Neuronal stem cell (in vitro differentiated cells): ENCODE data around the gene CLEC4G.
A peak's percentile ranks its signal among the peaks of the same experiment; 100 is the strongest.

Source experiments
- DNase-seq: peaks from one replicate; pipeline ENCODE4 v3.0.0-alpha.2; 2013; ENCODE audit warnings: low spot score
- H2AFZ ChIP-seq: one replicate; pipeline ENCODE4 v1.6.1; 2013; ENCODE audit warnings: mild to moderate bottlenecking, low read length, inconsistent platforms
- H2AK5ac ChIP-seq: 2 replicates; pipeline ENCODE4 v1.6.1; 2013; ENCODE audit warnings: low read depth, mild to moderate bottlenecking, inconsistent platforms, low read length, moderate library complexity, mixed read lengths
- H2BK120ac ChIP-seq: 2 replicates; pipeline ENCODE4 v1.6.1; 2013; ENCODE audit warnings: low read depth, mild to moderate bottlenecking, inconsistent platforms, low read length, moderate library complexity, mixed read lengths
- H2BK12ac ChIP-seq: one replicate; pipeline ENCODE4 v1.6.1; 2013; ENCODE audit warnings: low read length, inconsistent platforms
- H2BK15ac ChIP-seq: 2 replicates; pipeline ENCODE4 v1.6.1; 2013; ENCODE audit warnings: mild to moderate bottlenecking, low read length, inconsistent platforms, mixed read lengths
- H2BK5ac ChIP-seq: one replicate; pipeline ENCODE4 v1.6.1; 2013; ENCODE audit warnings: inconsistent platforms, mild to moderate bottlenecking, low read length, moderate library complexity
- H3K14ac ChIP-seq: one replicate; pipeline ENCODE4 v1.6.1; 2013; ENCODE audit warnings: low read length, inconsistent platforms
- H3K18ac ChIP-seq: 2 replicates; pipeline ENCODE4 v1.6.1; 2013; ENCODE audit warnings: low read length, inconsistent platforms
- H3K23ac ChIP-seq: 2 replicates; pipeline ENCODE4 v1.6.1; 2013; ENCODE audit warnings: low read depth, mild to moderate bottlenecking, mixed read lengths, low read length, inconsistent platforms; ENCODE audit not compliant: poor library complexity
- H3K27ac ChIP-seq: replicated peaks from 3 replicates; pipeline ENCODE4 v1.5.1; 2013; ENCODE audit warnings: low read length, inconsistent platforms
- H3K27me3 ChIP-seq, 3 experiments: 2 replicates each; pipeline ENCODE4 v1.6.1; 2013; ENCODE audit warnings: low read length in 3 of 3, mild to moderate bottlenecking in 2 of 3, inconsistent platforms in 1 of 3, low read depth in 1 of 3, mixed read lengths in 1 of 3, moderate library complexity in 1 of 3; ENCODE audit not compliant: control insufficient read depth in 3 of 3, insufficient read depth in 3 of 3
- H3K36me3 ChIP-seq, 2 donors: replicated peaks in 1 of 2; 2 replicates each; pipeline ENCODE4 v1.6.1; 2013; ENCODE audit warnings: low read length in 2 of 2; ENCODE audit not compliant: control insufficient read depth in 2 of 2, insufficient read depth in 2 of 2
- H3K4ac ChIP-seq: 2 replicates; pipeline ENCODE4 v1.6.1; 2013; ENCODE audit warnings: inconsistent platforms, mild to moderate bottlenecking, low read length, moderate library complexity
- H3K4me1 ChIP-seq, 2 donors: 1 replicate in 1 of 2; 2 replicates in 1 of 2; pipeline ENCODE4 v1.6.1; 2013; ENCODE audit warnings: low read length in 2 of 2, low read depth in 1 of 2; ENCODE audit not compliant: control insufficient read depth in 2 of 2, insufficient read depth in 1 of 2
- H3K4me2 ChIP-seq: one replicate; pipeline ENCODE4 v1.6.1; 2013; ENCODE audit warnings: mild to moderate bottlenecking, low read length, inconsistent platforms; ENCODE audit not compliant: insufficient read depth, poor library complexity, severe bottlenecking
- H3K4me3 ChIP-seq, 2 donors: 2 replicates each; pipeline ENCODE4 v1.5.1; 2013; ENCODE audit warnings: low read length in 2 of 2, mild to moderate bottlenecking in 2 of 2, inconsistent platforms in 1 of 2, moderate library complexity in 1 of 2
- H3K79me1 ChIP-seq: one replicate; pipeline ENCODE4 v1.6.1; 2013; ENCODE audit warnings: low read depth, mild to moderate bottlenecking, inconsistent platforms, low read length, moderate library complexity
- H3K9ac ChIP-seq: one replicate; pipeline ENCODE4 v1.6.1; 2013; ENCODE audit warnings: mild to moderate bottlenecking, low read depth, low read length, inconsistent platforms; ENCODE audit not compliant: poor library complexity
- H3K9me3 ChIP-seq, 2 donors: replicated peaks in 1 of 2; 2 replicates each; pipeline versions ENCODE3 to v1.6.1; 2013; ENCODE audit warnings: low read length in 2 of 2, mild to moderate bottlenecking in 2 of 2, inconsistent platforms in 1 of 2, low read depth in 1 of 2, mixed read lengths in 1 of 2, moderate library complexity in 1 of 2; ENCODE audit not compliant: control insufficient read depth in 2 of 2, insufficient read depth in 1 of 2
- H4K8ac ChIP-seq: one replicate; pipeline ENCODE4 v1.6.1; 2013; ENCODE audit warnings: low read depth, mild to moderate bottlenecking, inconsistent platforms, low read length, moderate library complexity
- H4K91ac ChIP-seq: one replicate; pipeline ENCODE4 v1.6.1; 2013; ENCODE audit warnings: low read length, low read depth, mild to moderate bottlenecking, inconsistent platforms; ENCODE audit not compliant: poor library complexity
- WGBS, 2 donors: extraction: QIAGEN DNeasy Blood & Tissue Kit; methylation state at CpG; one replicate each; pipeline ENCODE4 v1.1.7; 2013; ENCODE audit warnings: missing lambda C conversion rate in 2 of 2, mixed read lengths in 1 of 2; ENCODE audit not compliant: insufficient read length in 2 of 2, insufficient replicate concordance in 1 of 2; ENCODE audit errors: extremely low coverage in 2 of 2; 5-methylcytosine and 5-hydroxymethylcytosine counted together

The CLEC4G gene

DNA sequence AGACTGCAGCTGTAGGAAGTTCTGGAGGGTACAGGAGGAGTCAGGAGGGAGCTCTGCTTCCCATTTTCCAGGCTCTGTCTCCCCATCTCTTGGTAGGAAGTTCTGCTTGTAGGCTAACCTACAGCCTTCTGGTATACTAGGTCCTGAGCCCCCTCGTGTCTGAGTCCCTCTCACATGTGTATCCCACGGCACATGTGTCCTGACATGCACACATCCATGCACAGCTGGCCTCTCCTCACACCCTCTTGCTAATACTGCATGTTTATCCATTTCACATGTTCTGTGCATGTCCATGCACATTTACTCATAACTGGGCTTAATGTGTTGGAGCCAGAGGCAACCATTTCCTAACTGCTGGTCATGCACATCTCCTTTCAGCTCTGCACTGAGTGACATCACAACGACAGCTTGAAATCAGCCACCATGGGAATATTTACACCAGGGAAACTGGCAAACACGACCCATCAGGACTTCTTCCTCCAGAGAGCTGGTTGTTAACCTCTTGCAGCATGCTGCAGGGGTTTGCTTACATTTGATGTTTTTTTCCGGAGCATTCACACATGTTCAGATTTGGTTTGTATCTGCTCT is 12.4 kb upstream of the CLEC4G start:
- DNase-seq, result no peak
- WGBS, 2 donors, result no CpG with 5 or more reads among the region's 5 CpGs

DNA sequence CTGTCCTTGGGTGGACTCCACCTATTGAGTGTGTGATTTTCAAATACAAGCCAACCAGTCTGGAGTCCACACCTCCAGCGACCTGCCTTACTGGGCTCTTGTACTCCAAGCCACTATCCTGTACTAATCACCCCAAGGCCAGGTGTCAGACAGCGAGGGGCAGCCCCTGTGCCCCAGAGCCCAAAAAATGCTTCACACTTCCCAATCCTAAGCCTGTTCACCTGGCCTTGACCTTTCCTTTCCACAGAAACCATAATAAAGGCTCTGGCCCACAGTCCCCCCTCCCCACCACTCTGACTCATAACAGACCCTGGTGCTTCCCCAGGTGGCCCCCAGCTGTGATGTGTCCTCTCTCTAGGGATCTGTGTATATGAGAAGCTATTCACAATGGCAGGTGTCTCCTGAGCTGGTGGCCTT is 11.5 kb upstream of the CLEC4G start:
- Histone ChIP-seq H3K23ac (no peak overlapping the region), H3K18ac (no peak overlapping the region), H3K4me2 (no peak overlapping the region), H4K8ac (no peak overlapping the region), H2BK5ac (no peak overlapping the region), H3K4me3 (no peak overlapping the region), H3K14ac (no peak overlapping the region), H3K9ac (peak overlapping the region; percentile 39), H2AFZ (no peak overlapping the region), H3K79me1 (no peaks in the 10 kb centered on the region), H3K27me3 (peaks cover 0 to 3% (median 0%) of the 10 kb centered on the region in 3 experiments), H4K91ac (no peak overlapping the region), H2BK15ac (no peak overlapping the region), H2BK120ac (no peak overlapping the region), H2BK12ac (no peak overlapping the region), H3K36me3 (no peaks in the 10 kb centered on the region), H3K4ac (no peak overlapping the region), H2AK5ac (no peak overlapping the region), H3K27ac (no peak overlapping the region), H3K4me1 (no peaks in the 10 kb centered on the region), H3K9me3 (no peaks in the 10 kb centered on the region)
- no CpG with 5 or more reads among the region's 2 CpGs for WGBS, 2 donors
- DNase-seq, result no peak

More for the DNA sequence above, 12.4 kb upstream of the CLEC4G start:
- no peak overlapping the region for H2AK5ac ChIP-seq
- no peak overlapping the region for H3K23ac ChIP-seq
- H3K4me2 ChIP-seq, result no peak overlapping the region
- H3K18ac ChIP-seq, result no peak overlapping the region
- H3K4me3 ChIP-seq, result no peak overlapping the region
- H3K4ac ChIP-seq, result no peak overlapping the region
- H3K27ac ChIP-seq, result no peak overlapping the region
- no peak overlapping the region for H2BK12ac ChIP-seq
- no peak overlapping the region for H2BK15ac ChIP-seq
- H3K9me3 ChIP-seq, result no peaks in the 10 kb centered on the region
- no peaks in the 10 kb centered on the region for H3K79me1 ChIP-seq
- no peak overlapping the region for H2AFZ ChIP-seq
- H2BK5ac ChIP-seq, result no peak overlapping the region
- no peaks in the 10 kb centered on the region for H3K4me1 ChIP-seq
- no peaks in the 10 kb centered on the region for H3K36me3 ChIP-seq
- H3K27me3 ChIP-seq, result peaks cover 0 to 3% (median 0%) of the 10 kb centered on the region in 3 experiments
- H4K8ac ChIP-seq, result no peak overlapping the region
- H2BK120ac ChIP-seq, result no peak overlapping the region
- H3K9ac ChIP-seq, result no peak overlapping the region
- no peak overlapping the region for H4K91ac ChIP-seq
- no peak overlapping the region for H3K14ac ChIP-seq

DNA sequence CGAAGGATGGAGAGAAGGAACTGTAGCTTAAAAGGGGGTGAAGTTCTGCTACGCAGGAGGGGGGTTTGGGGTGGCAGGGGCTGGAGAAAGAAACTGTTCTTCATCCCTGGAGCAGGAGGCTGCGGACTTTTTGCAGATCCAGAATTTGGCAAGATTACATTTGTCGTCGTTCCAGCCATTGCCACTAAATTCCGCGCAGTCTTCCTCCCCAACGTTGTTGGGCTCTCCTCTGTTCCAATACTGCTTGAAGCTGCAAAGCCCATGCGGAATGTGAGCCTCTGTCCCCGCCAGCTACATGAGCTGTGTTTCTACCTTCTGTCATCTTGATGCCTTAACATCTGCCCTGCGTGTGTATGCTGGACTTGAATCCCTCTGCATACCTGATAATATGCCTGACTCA is 11.1 kb upstream of the CLEC4G start:
- Histone ChIP-seq H3K4me3 (no peak overlapping the region), H4K8ac (no peak overlapping the region), H3K4ac (no peak overlapping the region), H3K18ac (no peak overlapping the region), H3K4me1 (no peaks in the 10 kb centered on the region), H3K79me1 (no peaks in the 10 kb centered on the region), H4K91ac (no peak overlapping the region), H2BK12ac (no peak overlapping the region), H2BK15ac (no peak overlapping the region), H3K4me2 (no peak overlapping the region), H2AK5ac (no peak overlapping the region), H2BK120ac (no peak overlapping the region), H2BK5ac (no peak overlapping the region), H3K9me3 (no peaks in the 10 kb centered on the region), H3K27me3 (peaks cover 0 to 3% (median 0%) of the 10 kb centered on the region in 3 experiments), H3K27ac (no peak overlapping the region), H3K36me3 (no peaks in the 10 kb centered on the region), H3K14ac (no peak overlapping the region), H2AFZ (no peak overlapping the region), H3K23ac (no peak overlapping the region), H3K9ac (peak overlapping the region; percentile 39)
- no peak for DNase-seq
- WGBS, 2 donors, result no CpG with 5 or more reads among the region's 11 CpGs

DNA sequence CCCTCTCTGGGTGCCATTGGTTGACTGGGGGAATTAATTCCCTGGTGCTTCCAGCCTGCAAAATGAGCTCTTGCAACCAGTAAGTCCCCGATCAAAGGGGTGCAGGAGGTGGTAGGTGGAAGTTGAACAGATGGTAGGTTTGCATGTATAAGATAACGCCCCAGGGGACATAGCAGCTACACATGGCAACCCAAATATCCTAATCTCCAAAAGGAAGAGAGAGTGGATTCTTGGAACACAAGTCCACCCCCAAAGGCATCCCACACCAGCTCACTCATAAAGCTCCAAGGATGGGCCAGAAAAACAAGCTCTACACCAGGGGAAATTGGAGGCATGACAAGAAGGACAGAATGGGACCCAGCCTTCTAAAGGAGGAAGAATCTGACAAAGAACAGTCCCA is 10.7 kb upstream of the CLEC4G start:
- H3K4ac ChIP-seq, result no peak overlapping the region
- H3K4me1 ChIP-seq, result no peaks in the 10 kb centered on the region
- no peak overlapping the region for H2BK120ac ChIP-seq
- no peak overlapping the region for H3K27ac ChIP-seq
- H3K79me1 ChIP-seq, result no peaks in the 10 kb centered on the region
- H3K4me2 ChIP-seq, result no peak overlapping the region
- H3K27me3 ChIP-seq, result peaks cover 0 to 3% (median 0%) of the 10 kb centered on the region in 3 experiments
- H3K4me3 ChIP-seq, result no peak overlapping the region
- H3K36me3 ChIP-seq, result no peaks in the 10 kb centered on the region
- no peak overlapping the region for H3K23ac ChIP-seq
- no peak overlapping the region for H2BK12ac ChIP-seq
- no peak for DNase-seq
- H4K91ac ChIP-seq, result no peak overlapping the region
- no CpG with 5 or more reads among the region's 2 CpGs for WGBS, 2 donors
- no peak overlapping the region for H2AK5ac ChIP-seq
- H3K18ac ChIP-seq, result no peak overlapping the region
- no peak overlapping the region for H3K9ac ChIP-seq
- no peaks in the 10 kb centered on the region for H3K9me3 ChIP-seq
- H2AFZ ChIP-seq, result no peak overlapping the region
- H3K14ac ChIP-seq, result no peak overlapping the region
- no peak overlapping the region for H4K8ac ChIP-seq
- no peak overlapping the region for H2BK15ac ChIP-seq
- H2BK5ac ChIP-seq, result no peak overlapping the region
